K562 (cell line): ENCODE measurements around the gene LMNB1. TPM values are rescaled to one million over a fixed set of nuclear protein-coding genes. Genes with fewer than 3 reads are reported as not detected.

ENCODE experiments used
- ARID1B ChIP-seq: fragments of 450-650 bp; IDR thresholded peaks from 2 replicates; pipeline ENCODE4 v1.6.1; 2016; ENCODE audit warnings: antibody characterized with exemption, mild to moderate bottlenecking, inconsistent platforms
- CEBPB ChIP-seq: fragments of 450-650 bp; IDR thresholded peaks from 2 replicates; pipeline ENCODE4 v1.6.1; 2016; ENCODE audit warnings: missing genetic modification characterization, missing compliant biosample characterization
- CREM ChIP-seq: IDR thresholded peaks from 2 replicates; pipeline ENCODE4 v1.6.1; 2014; ENCODE audit warnings: antibody characterized with exemption, low read depth
- CTBP1 ChIP-seq: fragments of 450-650 bp; IDR thresholded peaks from 2 replicates; pipeline ENCODE4 v1.6.1; 2016; ENCODE audit warnings: borderline replicate concordance
- DPF2 ChIP-seq: fragments of 450-650 bp; IDR thresholded peaks from 2 replicates; pipeline ENCODE4 v1.6.1; 2016
- HDAC1 ChIP-seq, 2 experiments: fragments of 450-650 bp; IDR thresholded peaks; 2 replicates each; pipeline ENCODE4 v1.6.1; 2016 to 2017; ENCODE audit warnings: inconsistent platforms in 1 of 2, mild to moderate bottlenecking in 1 of 2, moderate library complexity in 1 of 2
- JUNB ChIP-seq: fragments of 450-650 bp; formaldehyde crosslinking; conservative IDR thresholded peaks from 2 replicates; pipeline ENCODE4 v1.4.0; 2020; ENCODE audit warnings: mild to moderate bottlenecking
- KAT7 ChIP-seq: sonication (generic); formaldehyde crosslinking; IDR thresholded peaks from 2 replicates; pipeline ENCODE4 v1.8.0; 2022; ENCODE audit warnings: missing genetic modification reagents, mild to moderate bottlenecking, borderline replicate concordance
- KDM1A ChIP-seq, 2 experiments: fragments of 450-650 bp; IDR thresholded peaks; 2 replicates each; pipeline ENCODE4 v1.6.1; 2016; ENCODE audit warnings: mild to moderate bottlenecking in 2 of 2
- KLF1 ChIP-seq: fragments of 450-650 bp; IDR thresholded peaks from 2 replicates; pipeline ENCODE4 v1.6.1; 2016; ENCODE audit warnings: missing genetic modification characterization, missing compliant biosample characterization
- MAFF ChIP-seq: IDR thresholded peaks from 2 replicates; pipeline ENCODE4 v1.6.1; 2012; ENCODE audit warnings: low read length, improper control_type of control experiment
- MCM7 ChIP-seq, 2 experiments: fragments of 450-650 bp; IDR thresholded peaks; 2 replicates each; pipeline ENCODE4 v1.6.1; 2016 to 2018
- MYBL2 ChIP-seq, 2 experiments: fragments of 450-650 bp in 1 of 2; sonication (generic) in 1 of 2; formaldehyde crosslinking in 1 of 2; IDR thresholded peaks; 2 replicates each; pipeline versions ENCODE4 v1.6.1 to v1.8.1; 2017 to 2022; ENCODE audit warnings: borderline replicate concordance in 1 of 2, inconsistent platforms in 1 of 2, low read depth in 1 of 2, mild to moderate bottlenecking in 1 of 2, missing genetic modification reagents in 1 of 2, moderate library complexity in 1 of 2
- RCOR1 ChIP-seq, 2 experiments: IDR thresholded peaks; 2 replicates each; pipeline ENCODE4 v1.6.1; 2012; ENCODE audit warnings: low read depth in 2 of 2, low read length in 2 of 2, borderline replicate concordance in 1 of 2, improper control_type of control experiment in 1 of 2
- RUNX1 ChIP-seq: sonication (generic); IDR thresholded peaks from 2 replicates; pipeline ENCODE4 v1.6.1; 2016; ENCODE audit warnings: antibody characterized with exemption, low read depth
- SMARCA4 ChIP-seq: fragments of 450-650 bp; IDR thresholded peaks from 2 replicates; pipeline ENCODE4 v1.6.1; 2016
- TCF3 ChIP-seq: sonication (generic); formaldehyde crosslinking; IDR thresholded peaks from 2 replicates; pipeline ENCODE4 v1.4.0; 2020; ENCODE audit warnings: mild to moderate bottlenecking, missing genetic modification reagents
- TEAD1 ChIP-seq, 2 experiments: fragments of 450-650 bp in 1 of 2; sonication (generic) in 1 of 2; formaldehyde crosslinking; IDR thresholded peaks; 2 replicates each; pipeline versions ENCODE4 v1.4.0 to v1.8.0; 2020 to 2022; ENCODE audit warnings: mild to moderate bottlenecking in 2 of 2, missing genetic modification reagents in 1 of 2
- TRIM24 ChIP-seq, 2 experiments: fragments of 450-650 bp; IDR thresholded peaks; 2 replicates each; pipeline ENCODE4 v1.6.1; 2016
- ZNF764 ChIP-seq: fragments of 250-450 bp; sonication (Bioruptor Pico); IDR thresholded peaks from 2 replicates; pipeline ENCODE4 v1.4.0; 2020; ENCODE audit warnings: low read depth, mild to moderate bottlenecking, moderate library complexity
- polyA plus RNA-seq, 8 experiments: library from polyadenylated mRNA; depleted of rRNA in 4 of 8; stranded (reverse) in 5 of 8; unstranded in 3 of 8; fragments of >200 nt; fragmentation: Nextera tagmentation in 2 of 8; fragmentation: Illumina TruSeq in 1 of 8; extraction: Ambion mirVana in 2 of 8; extraction: Trizol in 1 of 8; gene quantifications; 2 replicates each; pipeline versions ENCODE4 v1.2.1 to v1.2.3, GENCODE V29; 2011 to 2014; ENCODE audit warnings: inconsistent platforms in 1 of 8, missing spikeins in 1 of 8
- total RNA-seq, 7 experiments: library from RNA; depleted of rRNA in 6 of 7; stranded (reverse); fragments of >200 nt in 6 of 7; fragmentation: Illumina TruSeq in 2 of 7; extraction: Trizol in 2 of 7; gene quantifications; 2 replicates each; pipeline versions ENCODE4 v1.2.1 to v1.2.3, GENCODE V29; 2011 to 2021; ENCODE audit warnings: low replicate concordance in 1 of 7
- TF ChIP-seq, protein P1 (sequence below): fragments of 250-450 bp; sonication (Bioruptor Pico); IDR thresholded peaks from 2 replicates; pipeline ENCODE4 v1.8.0; 2021; ENCODE audit warnings: moderate library complexity, mild to moderate bottlenecking, inconsistent platforms
- TF ChIP-seq, protein P2 (sequence below), 2 experiments: IDR thresholded peaks in 1 of 2; conservative IDR thresholded peaks in 1 of 2; 2 replicates each; pipeline ENCODE4 v1.6.1; 2016; ENCODE audit warnings: low read depth in 2 of 2, mild to moderate bottlenecking in 1 of 2, missing compliant biosample characterization in 1 of 2, missing genetic modification characterization in 1 of 2, moderate library complexity in 1 of 2
- TF ChIP-seq, protein P3 (sequence below), 2 experiments: fragments of 450-650 bp in 1 of 2; sonication (generic) in 1 of 2; formaldehyde crosslinking in 1 of 2; IDR thresholded peaks in 1 of 2; conservative IDR thresholded peaks in 1 of 2; 2 replicates each; pipeline versions ENCODE4 v1.6.1 to v1.8.1; 2016 to 2023; ENCODE audit warnings: mild to moderate bottlenecking in 2 of 2, moderate library complexity in 2 of 2, inconsistent platforms in 1 of 2, missing genetic modification reagents in 1 of 2
- TF ChIP-seq, protein P4 (sequence below), 2 experiments: fragments of 450-650 bp; conservative IDR thresholded peaks; 2 replicates each; pipeline ENCODE4 v1.6.1; 2017; ENCODE audit warnings: mild to moderate bottlenecking in 2 of 2, moderate library complexity in 2 of 2

The LMNB1 gene
- total and polyA plus RNA-seq, 9 of the 15 experiments (the other 6 are each of a cell fraction or from before 2014, with no cell fraction given): 2.8 to 190 (median 131) TPM

DNA sequence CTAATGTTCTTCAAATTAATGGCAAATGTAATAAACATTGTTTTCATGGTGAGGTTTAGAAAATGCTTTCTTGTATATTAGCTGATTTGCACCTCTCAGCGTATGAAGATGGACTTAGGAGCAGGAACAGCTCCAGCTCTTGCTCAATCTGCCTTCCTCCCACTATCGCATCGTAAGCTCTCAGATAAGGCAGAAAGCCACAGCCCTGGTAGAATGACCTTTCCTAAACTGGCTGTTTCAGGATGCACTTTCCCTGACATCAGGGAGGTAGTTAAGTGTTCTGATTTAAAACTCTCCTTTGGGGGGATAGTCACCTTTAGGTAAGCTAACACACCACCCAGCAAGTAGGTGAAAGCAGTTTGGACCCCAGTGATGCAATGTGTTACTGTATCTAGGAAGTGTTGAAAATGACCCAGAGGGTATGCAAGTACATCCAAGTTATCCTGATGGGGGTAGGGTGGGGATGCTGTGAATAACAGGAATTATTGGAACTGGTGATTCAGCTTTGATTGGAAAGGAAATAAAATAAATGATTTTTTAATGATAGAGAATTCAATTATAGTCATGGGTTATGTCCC lies 72.3 kb downstream of the LMNB1 start (continued):
- TF ChIP-seq SMARCA4 (0 out of 2 replicates have a peak, but pooled peaks have one; percentile 25), ZNF764 (no peak), DPF2 (peak; percentile 29; the same call in 1 of the 2 replicates), HDAC1 (IDR thresholded peaks at IDR 0.05) (0 out of 4 replicates have a peak, but pooled peaks of 1 of the 2 experiments have one; percentile 30), TCF3 (CRISPR knock-in tag) (0 out of 2 replicates have a peak, but pooled peaks have one; percentile 14), CEBPB (peak; percentile 95), ARID1B (peak; percentile 54), TEAD1 (CRISPR knock-in tag; IDR thresholded peaks at IDR 0.05) (no peak), MAFF (no peak), MYBL2 (IDR thresholded peaks at IDR 0.05; ENCODE audit: low read depth) (no peak), MYBL2 (CRISPR knock-in tag; IDR thresholded peaks at IDR 0.05; ENCODE audit: borderline replicate concordance) (no peak), MCM7 (IDR thresholded peaks at IDR 0.05) (no peak), KAT7 (CRISPR knock-in tag) (no peak), KDM1A (IDR thresholded peaks at IDR 0.05) (peak; percentile 21 to 53; a peak in 2 of 4 replicates), CREM (peak; percentile 49; the same call in 1 of the 2 replicates), RUNX1 (no peak), KLF1 (no peak), JUNB (CRISPR knock-in tag) (no peak), CTBP1 (peak; percentile 68; the same call in 1 of the 2 replicates), RCOR1 (IDR thresholded peaks at IDR 0.05; ENCODE audit: borderline replicate concordance in 1 of 2, low read depth in 2 of 2, low read length in 2 of 2) (peak in 1 of 2 experiments; percentile 95; a peak in 2 of 4 replicates), TRIM24 (IDR thresholded peaks at IDR 0.05) (peak in 1 of 2 experiments; percentile 47; a peak in 1 of 4 replicates)
- TF ChIP-seq, protein P1, sequence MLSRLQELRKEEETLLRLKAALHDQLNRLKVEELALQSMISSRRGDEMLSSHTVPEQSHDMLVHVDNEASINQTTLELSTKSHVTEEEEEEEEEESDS: no peak
- TF ChIP-seq, protein P2, sequence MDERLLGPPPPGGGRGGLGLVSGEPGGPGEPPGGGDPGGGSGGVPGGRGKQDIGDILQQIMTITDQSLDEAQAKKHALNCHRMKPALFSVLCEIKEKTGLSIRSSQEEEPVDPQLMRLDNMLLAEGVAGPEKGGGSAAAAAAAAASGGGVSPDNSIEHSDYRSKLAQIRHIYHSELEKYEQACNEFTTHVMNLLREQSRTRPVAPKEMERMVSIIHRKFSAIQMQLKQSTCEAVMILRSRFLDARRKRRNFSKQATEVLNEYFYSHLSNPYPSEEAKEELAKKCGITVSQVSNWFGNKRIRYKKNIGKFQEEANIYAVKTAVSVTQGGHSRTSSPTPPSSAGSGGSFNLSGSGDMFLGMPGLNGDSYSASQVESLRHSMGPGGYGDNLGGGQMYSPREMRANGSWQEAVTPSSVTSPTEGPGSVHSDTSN (CRISPR knock-in tag; IDR thresholded peaks at IDR 0.05; ENCODE audit: low read depth): no peak
- TF ChIP-seq, protein P2 (tag; conservative IDR thresholded peaks at IDR 0.05; ENCODE audit: low read depth): no peak
- TF ChIP-seq, protein P3, sequence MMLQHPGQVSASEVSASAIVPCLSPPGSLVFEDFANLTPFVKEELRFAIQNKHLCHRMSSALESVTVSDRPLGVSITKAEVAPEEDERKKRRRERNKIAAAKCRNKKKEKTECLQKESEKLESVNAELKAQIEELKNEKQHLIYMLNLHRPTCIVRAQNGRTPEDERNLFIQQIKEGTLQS (IDR thresholded peaks at IDR 0.05): peak; percentile 40
- TF ChIP-seq, protein P3 (CRISPR knock-in tag; conservative IDR thresholded peaks at IDR 0.05): no peak
- TF ChIP-seq, protein P4, sequence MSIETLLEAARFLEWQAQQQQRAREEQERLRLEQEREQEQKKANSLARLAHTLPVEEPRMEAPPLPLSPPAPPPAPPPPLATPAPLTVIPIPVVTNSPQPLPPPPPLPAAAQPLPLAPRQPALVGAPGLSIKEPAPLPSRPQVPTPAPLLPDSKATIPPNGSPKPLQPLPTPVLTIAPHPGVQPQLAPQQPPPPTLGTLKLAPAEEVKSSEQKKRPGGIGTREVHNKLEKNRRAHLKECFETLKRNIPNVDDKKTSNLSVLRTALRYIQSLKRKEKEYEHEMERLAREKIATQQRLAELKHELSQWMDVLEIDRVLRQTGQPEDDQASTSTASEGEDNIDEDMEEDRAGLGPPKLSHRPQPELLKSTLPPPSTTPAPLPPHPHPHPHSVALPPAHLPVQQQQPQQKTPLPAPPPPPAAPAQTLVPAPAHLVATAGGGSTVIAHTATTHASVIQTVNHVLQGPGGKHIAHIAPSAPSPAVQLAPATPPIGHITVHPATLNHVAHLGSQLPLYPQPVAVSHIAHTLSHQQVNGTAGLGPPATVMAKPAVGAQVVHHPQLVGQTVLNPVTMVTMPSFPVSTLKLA (conservative IDR thresholded peaks at IDR 0.05): no peak
